ENCODE measurements around the gene NRIP2. TPM values are rescaled to one million over a fixed set of nuclear protein-coding genes. Genes with fewer than 3 reads are reported as not detected.
A peak's percentile ranks its signal among the peaks of the same experiment; 100 is the strongest.

The NRIP2 gene
- polyA plus RNA-seq, 1 donor from 2014 or later = not detected

DNA sequence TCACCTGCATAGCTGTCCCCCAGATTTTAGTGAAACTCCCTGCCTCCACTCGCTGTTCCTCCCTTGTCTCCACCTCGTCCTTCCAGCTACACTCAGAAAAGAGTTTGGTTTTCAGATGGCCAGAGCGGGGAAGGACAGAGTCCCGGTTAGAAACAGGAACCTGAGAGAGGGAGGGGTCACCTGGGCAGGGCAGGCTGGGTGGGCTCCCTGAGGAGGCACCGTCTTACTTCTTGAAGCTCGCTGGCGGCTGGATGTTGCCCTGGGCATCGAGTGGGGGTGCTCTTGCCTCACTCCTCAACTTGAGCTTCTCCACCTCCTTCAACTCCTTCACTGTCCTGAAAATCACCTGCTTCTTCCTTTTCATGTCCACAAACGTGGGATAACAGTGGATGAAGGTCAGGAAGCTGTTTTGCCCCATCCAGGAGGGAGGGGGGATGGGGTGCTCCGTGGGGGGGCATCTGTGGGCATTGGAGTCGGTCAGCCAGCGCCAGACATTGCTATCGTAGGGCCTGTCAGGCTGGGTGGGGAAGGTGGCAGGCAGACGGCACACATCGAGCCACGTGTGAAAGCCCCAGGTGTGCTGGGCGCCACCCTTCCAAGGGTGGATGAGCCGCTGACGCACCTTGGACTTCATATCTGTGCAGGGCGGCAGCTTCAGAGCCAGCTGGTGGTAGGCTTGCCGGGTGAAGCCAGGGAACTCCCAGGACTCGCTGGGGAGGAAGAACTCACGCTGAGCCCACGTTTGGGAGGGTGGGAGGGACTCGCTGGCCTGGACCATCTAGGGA, 20.0 kb upstream of the NRIP2 start:
- H3K4me3 ChIP-seq (ENCODE audit: low read length) = no peak overlapping the region
- TF ChIP-seq EZH2 (IDR thresholded peaks at IDR 0.05; ENCODE audit: borderline replicate concordance, insufficient read depth, low read length, poor library complexity, severe bottlenecking) = no peak
- TF ChIP-seq, protein P1, sequence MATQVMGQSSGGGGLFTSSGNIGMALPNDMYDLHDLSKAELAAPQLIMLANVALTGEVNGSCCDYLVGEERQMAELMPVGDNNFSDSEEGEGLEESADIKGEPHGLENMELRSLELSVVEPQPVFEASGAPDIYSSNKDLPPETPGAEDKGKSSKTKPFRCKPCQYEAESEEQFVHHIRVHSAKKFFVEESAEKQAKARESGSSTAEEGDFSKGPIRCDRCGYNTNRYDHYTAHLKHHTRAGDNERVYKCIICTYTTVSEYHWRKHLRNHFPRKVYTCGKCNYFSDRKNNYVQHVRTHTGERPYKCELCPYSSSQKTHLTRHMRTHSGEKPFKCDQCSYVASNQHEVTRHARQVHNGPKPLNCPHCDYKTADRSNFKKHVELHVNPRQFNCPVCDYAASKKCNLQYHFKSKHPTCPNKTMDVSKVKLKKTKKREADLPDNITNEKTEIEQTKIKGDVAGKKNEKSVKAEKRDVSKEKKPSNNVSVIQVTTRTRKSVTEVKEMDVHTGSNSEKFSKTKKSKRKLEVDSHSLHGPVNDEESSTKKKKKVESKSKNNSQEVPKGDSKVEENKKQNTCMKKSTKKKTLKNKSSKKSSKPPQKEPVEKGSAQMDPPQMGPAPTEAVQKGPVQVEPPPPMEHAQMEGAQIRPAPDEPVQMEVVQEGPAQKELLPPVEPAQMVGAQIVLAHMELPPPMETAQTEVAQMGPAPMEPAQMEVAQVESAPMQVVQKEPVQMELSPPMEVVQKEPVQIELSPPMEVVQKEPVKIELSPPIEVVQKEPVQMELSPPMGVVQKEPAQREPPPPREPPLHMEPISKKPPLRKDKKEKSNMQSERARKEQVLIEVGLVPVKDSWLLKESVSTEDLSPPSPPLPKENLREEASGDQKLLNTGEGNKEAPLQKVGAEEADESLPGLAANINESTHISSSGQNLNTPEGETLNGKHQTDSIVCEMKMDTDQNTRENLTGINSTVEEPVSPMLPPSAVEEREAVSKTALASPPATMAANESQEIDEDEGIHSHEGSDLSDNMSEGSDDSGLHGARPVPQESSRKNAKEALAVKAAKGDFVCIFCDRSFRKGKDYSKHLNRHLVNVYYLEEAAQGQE (IDR thresholded peaks at IDR 0.05; ENCODE audit: borderline replicate concordance) = no peak
- TF ChIP-seq SMC3 (conservative IDR thresholded peaks at IDR 0.05; ENCODE audit: poor library complexity) = no peak

GRCh38 chr12:2853626-2854025, 18.8 kb upstream of the NRIP2 start:
- no peak overlapping the region for H3K9ac ChIP-seq (ENCODE audit: low read length)
- no peaks in the 10 kb centered on the region for H3K9me2 ChIP-seq (ENCODE audit: insufficient read depth, low read length)
- H3F3A ChIP-seq (ENCODE audit: insufficient read depth, low read length, poor library complexity, severe bottlenecking) = no peaks in the 10 kb centered on the region
- H2AFZ ChIP-seq (ENCODE audit: low read depth, low read length) = no peak overlapping the region
- no peaks in the 10 kb centered on the region for H3K79me2 ChIP-seq (replicated peaks; ENCODE audit: insufficient read depth, low read length)
- H3K27me3 ChIP-seq (ENCODE audit: insufficient read depth, low read depth, low read length) = no peaks in the 10 kb centered on the region
- TF ChIP-seq, protein P1 (IDR thresholded peaks at IDR 0.05; ENCODE audit: borderline replicate concordance) = no peak
- TF ChIP-seq POLR2AphosphoS5 (IDR thresholded peaks at IDR 0.05) (no peak), SMC3 (conservative IDR thresholded peaks at IDR 0.05; ENCODE audit: poor library complexity) (peak; percentile 72), RAD21 (conservative IDR thresholded peaks at IDR 0.05) (peak; percentile 54), MXI1 (conservative IDR thresholded peaks at IDR 0.05; ENCODE audit: poor library complexity, severe bottlenecking) (no peak), CTCF (IDR thresholded peaks at IDR 0.05; ENCODE audit: poor library complexity, severe bottlenecking) (peak; percentile 70)
- H4K20me1 ChIP-seq (ENCODE audit: insufficient read depth) = no peaks in the 10 kb centered on the region
- no peak overlapping the region for H3K27ac ChIP-seq (ENCODE audit: low read length)
- no peak overlapping the region for H3K4me3 ChIP-seq (ENCODE audit: low read length)
- no peaks in the 10 kb centered on the region for H3K9me3 ChIP-seq (ENCODE audit: low read length)
- H3K36me3 ChIP-seq (ENCODE audit: insufficient read depth, low read length) = no peaks in the 10 kb centered on the region
- no peak overlapping the region for H3K4me2 ChIP-seq (ENCODE audit: low read length)

More for the DNA sequence above, 20.0 kb upstream of the NRIP2 start:
- H4K20me1 ChIP-seq (ENCODE audit: insufficient read depth) = no peaks in the 10 kb centered on the region
- no peak overlapping the region for H2AFZ ChIP-seq (ENCODE audit: low read depth, low read length)
- H3K9ac ChIP-seq (ENCODE audit: low read length) = no peak overlapping the region
- no peaks in the 10 kb centered on the region for H3K9me3 ChIP-seq (ENCODE audit: low read length)
- H3K27me3 ChIP-seq (ENCODE audit: insufficient read depth, low read depth, low read length) = no peaks in the 10 kb centered on the region
- H3F3A ChIP-seq (ENCODE audit: insufficient read depth, low read length, poor library complexity, severe bottlenecking) = no peaks in the 10 kb centered on the region
- H3K27ac ChIP-seq (ENCODE audit: low read length) = no peak overlapping the region
- no peaks in the 10 kb centered on the region for H3K9me2 ChIP-seq (ENCODE audit: insufficient read depth, low read length)
- no peaks in the 10 kb centered on the region for H3K36me3 ChIP-seq (ENCODE audit: insufficient read depth, low read length)
- H3K4me2 ChIP-seq (ENCODE audit: low read length) = no peak overlapping the region
- H3K79me2 ChIP-seq (replicated peaks; ENCODE audit: insufficient read depth, low read length) = no peaks in the 10 kb centered on the region
